ENCODE measurements around the gene ANKHD1. TPM values are rescaled to one million over a fixed set of nuclear protein-coding genes. Genes with fewer than 3 reads are reported as not detected.
"Not testable (repeated sequence)": the region's sequence is repeated elsewhere in the genome, so short reads cannot be mapped to it uniquely, and the experiment has no call there.

Gene ANKHD1
- polyA plus RNA-seq, 3 donors: 29.0 to 110 (median 43.6) TPM

DNA sequence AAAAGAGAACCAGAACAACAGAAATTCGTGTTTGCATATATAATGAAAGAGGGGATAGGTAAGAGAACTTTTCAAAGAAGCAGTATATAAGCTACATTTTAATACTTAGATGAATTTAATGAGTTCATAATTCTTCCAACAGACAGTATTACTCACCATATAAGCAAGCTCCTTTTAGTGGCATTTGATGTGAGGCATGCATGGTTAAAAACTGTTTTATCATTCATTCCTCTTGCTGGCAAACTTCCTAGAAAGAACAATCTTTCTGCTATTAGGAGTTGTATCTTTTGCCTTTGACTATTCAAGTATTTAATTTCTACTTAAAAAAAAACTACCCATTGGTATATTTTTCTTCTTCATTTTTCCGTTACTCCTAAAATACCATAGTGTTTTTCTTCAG lies 80.1 kb downstream of the ANKHD1 start:
- Histone ChIP-seq H3K9ac (ENCODE audit: insufficient read depth, low read length, poor library complexity, severe bottlenecking) (no peak overlapping the region), H3K4me3 (replicated peaks in 1 of 3; ENCODE audit: low read depth in 2 of 3, low read length in 3 of 3) (no peak overlapping the region), H3K4me1 (ENCODE audit: control insufficient read depth in 1 of 2, insufficient read depth in 2 of 2, low read length in 2 of 2) (no peaks in the 10 kb centered on the region), H3K36me3 (replicated peaks in 1 of 2; ENCODE audit: control insufficient read depth in 1 of 2, insufficient read depth in 2 of 2, low read length in 2 of 2) (peaks cover 60 to 76% of the 10 kb centered on the region in 2 donors), H3K79me2 (ENCODE audit: insufficient read depth, low read length) (no peaks in the 10 kb centered on the region), H3K27me3 (ENCODE audit: control insufficient read depth in 2 of 2, insufficient read depth in 2 of 2, low read length in 2 of 2) (no peaks in the 10 kb centered on the region), H3K4me2 (replicated peaks; ENCODE audit: extremely low read depth, low read length, poor library complexity, severe bottlenecking) (no peak overlapping the region), H2AFZ (ENCODE audit: insufficient read depth, low read depth, low read length, poor library complexity, severe bottlenecking) (no peak overlapping the region), H3K9me3 (replicated peaks in 1 of 2; ENCODE audit: control insufficient read depth in 1 of 2, insufficient read depth in 1 of 2, low read length in 2 of 2) (no peaks in the 10 kb centered on the region), H4K20me1 (ENCODE audit: insufficient read depth, low read length) (no peaks in the 10 kb centered on the region), H3K27ac (ENCODE audit: low read depth in 1 of 2, low read length in 2 of 2) (no peak overlapping the region)
- H3K27ac Mint-ChIP-seq: no peak overlapping the region
- TF ChIP-seq, protein P1, sequence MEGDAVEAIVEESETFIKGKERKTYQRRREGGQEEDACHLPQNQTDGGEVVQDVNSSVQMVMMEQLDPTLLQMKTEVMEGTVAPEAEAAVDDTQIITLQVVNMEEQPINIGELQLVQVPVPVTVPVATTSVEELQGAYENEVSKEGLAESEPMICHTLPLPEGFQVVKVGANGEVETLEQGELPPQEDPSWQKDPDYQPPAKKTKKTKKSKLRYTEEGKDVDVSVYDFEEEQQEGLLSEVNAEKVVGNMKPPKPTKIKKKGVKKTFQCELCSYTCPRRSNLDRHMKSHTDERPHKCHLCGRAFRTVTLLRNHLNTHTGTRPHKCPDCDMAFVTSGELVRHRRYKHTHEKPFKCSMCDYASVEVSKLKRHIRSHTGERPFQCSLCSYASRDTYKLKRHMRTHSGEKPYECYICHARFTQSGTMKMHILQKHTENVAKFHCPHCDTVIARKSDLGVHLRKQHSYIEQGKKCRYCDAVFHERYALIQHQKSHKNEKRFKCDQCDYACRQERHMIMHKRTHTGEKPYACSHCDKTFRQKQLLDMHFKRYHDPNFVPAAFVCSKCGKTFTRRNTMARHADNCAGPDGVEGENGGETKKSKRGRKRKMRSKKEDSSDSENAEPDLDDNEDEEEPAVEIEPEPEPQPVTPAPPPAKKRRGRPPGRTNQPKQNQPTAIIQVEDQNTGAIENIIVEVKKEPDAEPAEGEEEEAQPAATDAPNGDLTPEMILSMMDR (IDR thresholded peaks at IDR 0.05): no peak
- no CpG with 5 or more reads among the region's 2 CpGs for WGBS (ENCODE audit: insufficient coverage)
- H3K9me3 Mint-ChIP-seq: no peaks in the 10 kb centered on the region
- intact Hi-C loops (cut with micrococcal nuclease): no loop called here
- H3K36me3 Mint-ChIP-seq: peaks cover 42 to 60% of the 10 kb centered on the region in 2 donors
- H3K4me3 Mint-ChIP-seq: no peak overlapping the region
- no peaks in the 10 kb centered on the region for H3K4me1 Mint-ChIP-seq
- DNase-seq: no peak
- no peaks in the 10 kb centered on the region for H3K27me3 Mint-ChIP-seq (ENCODE audit: low read depth in 3 of 3)

DNA sequence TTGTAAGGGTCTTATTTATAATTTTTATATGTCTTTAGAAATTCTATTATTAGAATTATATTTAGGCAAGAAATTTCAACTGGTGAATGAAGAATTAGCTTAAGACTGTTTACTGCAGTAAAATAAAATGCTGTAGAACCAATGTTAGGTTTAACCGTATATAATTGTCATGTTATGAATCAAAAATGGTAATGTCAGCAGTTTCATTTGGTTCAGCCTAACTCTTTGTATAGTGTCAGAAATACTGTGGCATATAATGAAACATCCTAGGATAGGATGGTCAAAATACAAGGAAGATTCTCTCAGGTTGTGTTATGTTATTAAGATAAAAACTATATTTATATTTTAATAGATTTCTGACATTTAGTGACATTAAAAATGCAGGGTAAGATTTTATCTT lies 81.4 kb downstream of the ANKHD1 start:
- H3K27ac ChIP-seq (ENCODE audit: low read depth in 1 of 2, low read length in 2 of 2): no peak overlapping the region
- H3K4me1 ChIP-seq (ENCODE audit: control insufficient read depth in 1 of 2, insufficient read depth in 2 of 2, low read length in 2 of 2): no peaks in the 10 kb centered on the region
- H3K9me3 ChIP-seq (replicated peaks in 1 of 2; ENCODE audit: control insufficient read depth in 1 of 2, insufficient read depth in 1 of 2, low read length in 2 of 2): no peaks in the 10 kb centered on the region
- intact Hi-C loops (cut with micrococcal nuclease): no loop called here
- H3K9ac ChIP-seq (ENCODE audit: insufficient read depth, low read length, poor library complexity, severe bottlenecking): no peak overlapping the region
- H4K20me1 ChIP-seq (ENCODE audit: insufficient read depth, low read length): no peaks in the 10 kb centered on the region
- WGBS (ENCODE audit: insufficient coverage): 100% methylated on average over 1 of the region's 1 CpG
- peaks cover 64 to 76% of the 10 kb centered on the region in 2 donors for H3K36me3 ChIP-seq (replicated peaks in 1 of 2; ENCODE audit: control insufficient read depth in 1 of 2, insufficient read depth in 2 of 2, low read length in 2 of 2)
- H3K27me3 ChIP-seq (ENCODE audit: control insufficient read depth in 2 of 2, insufficient read depth in 2 of 2, low read length in 2 of 2): no peaks in the 10 kb centered on the region
- H2AFZ ChIP-seq (ENCODE audit: insufficient read depth, low read depth, low read length, poor library complexity, severe bottlenecking): no peak overlapping the region
- no peak overlapping the region for H3K4me3 ChIP-seq (replicated peaks in 1 of 3; ENCODE audit: low read depth in 2 of 3, low read length in 3 of 3)
- H3K79me2 ChIP-seq (ENCODE audit: insufficient read depth, low read length): no peaks in the 10 kb centered on the region
- no peaks in the 10 kb centered on the region for H3K9me3 Mint-ChIP-seq
- H3K36me3 Mint-ChIP-seq: peaks cover 46 to 61% of the 10 kb centered on the region in 2 donors
- no peaks in the 10 kb centered on the region for H3K27me3 Mint-ChIP-seq (ENCODE audit: low read depth in 3 of 3)
- no peak overlapping the region for H3K4me2 ChIP-seq (replicated peaks; ENCODE audit: extremely low read depth, low read length, poor library complexity, severe bottlenecking)
- H3K4me3 Mint-ChIP-seq: no peak overlapping the region
- no peak for DNase-seq
- TF ChIP-seq, protein P1 (IDR thresholded peaks at IDR 0.05): no peak
- no peaks in the 10 kb centered on the region for H3K4me1 Mint-ChIP-seq
- no peak overlapping the region for H3K27ac Mint-ChIP-seq

DNA sequence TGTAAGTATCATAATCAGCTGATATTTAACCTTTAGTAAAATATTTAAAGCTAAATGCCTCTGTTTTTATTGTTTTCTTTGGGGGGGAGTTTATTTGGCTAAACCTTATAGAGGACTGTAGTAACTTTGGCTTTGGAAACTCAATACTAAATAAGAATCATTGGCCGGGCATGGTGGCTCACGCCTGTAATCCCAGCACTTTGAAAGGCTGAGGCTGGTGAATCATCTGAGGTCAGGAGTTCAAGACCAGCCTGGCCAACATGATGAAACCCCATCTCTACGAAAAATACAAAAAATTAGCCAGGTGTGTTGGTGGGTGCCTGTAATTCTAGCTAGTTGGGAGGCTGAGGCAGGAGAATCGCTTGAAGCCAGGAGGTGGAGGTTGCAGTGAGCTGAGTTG lies 86.5 kb downstream of the ANKHD1 start:
- H3K27ac ChIP-seq (ENCODE audit: low read depth in 1 of 2, low read length in 2 of 2); DNase-seq; H3K4me1 ChIP-seq (ENCODE audit: control insufficient read depth in 1 of 2, insufficient read depth in 2 of 2, low read length in 2 of 2); H2AFZ ChIP-seq (ENCODE audit: insufficient read depth, low read depth, low read length, poor library complexity, severe bottlenecking); H3K9me3 ChIP-seq (replicated peaks in 1 of 2; ENCODE audit: control insufficient read depth in 1 of 2, insufficient read depth in 1 of 2, low read length in 2 of 2); H3K4me3 Mint-ChIP-seq; H3K79me2 ChIP-seq (ENCODE audit: insufficient read depth, low read length); H3K4me3 ChIP-seq (replicated peaks in 1 of 3; ENCODE audit: low read depth in 2 of 3, low read length in 3 of 3); H3K4me2 ChIP-seq (replicated peaks; ENCODE audit: extremely low read depth, low read length, poor library complexity, severe bottlenecking); H3K9ac ChIP-seq (ENCODE audit: insufficient read depth, low read length, poor library complexity, severe bottlenecking); H3K27me3 Mint-ChIP-seq (ENCODE audit: low read depth in 3 of 3); H3K4me1 Mint-ChIP-seq; intact Hi-C loops (cut with micrococcal nuclease); H3K27me3 ChIP-seq (ENCODE audit: control insufficient read depth in 2 of 2, insufficient read depth in 2 of 2, low read length in 2 of 2); H3K9me3 Mint-ChIP-seq: not testable (repeated sequence)
- peak overlapping the region in 1 of 7 donors; percentile 25 for H3K27ac Mint-ChIP-seq
- H4K20me1 ChIP-seq (ENCODE audit: insufficient read depth, low read length): peaks cover 14% of the 10 kb centered on the region
- peaks cover 57 to 71% of the 10 kb centered on the region in 2 donors for H3K36me3 Mint-ChIP-seq
- H3K36me3 ChIP-seq (replicated peaks in 1 of 2; ENCODE audit: control insufficient read depth in 1 of 2, insufficient read depth in 2 of 2, low read length in 2 of 2): peaks cover 67 to 95% of the 10 kb centered on the region in 2 donors
- WGBS (ENCODE audit: insufficient coverage): no CpG with 5 or more reads among the region's 4 CpGs

Data from CD14-positive monocyte (primary cell).